GM19240 (cell line): ENCODE measurements around the gene HEY2.
"Not testable (repeated sequence)": the region's sequence is repeated elsewhere in the genome, so short reads cannot be mapped to it uniquely, and the experiment has no call there.

Source experiments
- DNase-seq: peaks from one replicate; pipeline ENCODE4 v3.0.0; 2011; ENCODE audit warnings: low spot score; ENCODE audit not compliant: insufficient read length

The HEY2 gene

DNA sequence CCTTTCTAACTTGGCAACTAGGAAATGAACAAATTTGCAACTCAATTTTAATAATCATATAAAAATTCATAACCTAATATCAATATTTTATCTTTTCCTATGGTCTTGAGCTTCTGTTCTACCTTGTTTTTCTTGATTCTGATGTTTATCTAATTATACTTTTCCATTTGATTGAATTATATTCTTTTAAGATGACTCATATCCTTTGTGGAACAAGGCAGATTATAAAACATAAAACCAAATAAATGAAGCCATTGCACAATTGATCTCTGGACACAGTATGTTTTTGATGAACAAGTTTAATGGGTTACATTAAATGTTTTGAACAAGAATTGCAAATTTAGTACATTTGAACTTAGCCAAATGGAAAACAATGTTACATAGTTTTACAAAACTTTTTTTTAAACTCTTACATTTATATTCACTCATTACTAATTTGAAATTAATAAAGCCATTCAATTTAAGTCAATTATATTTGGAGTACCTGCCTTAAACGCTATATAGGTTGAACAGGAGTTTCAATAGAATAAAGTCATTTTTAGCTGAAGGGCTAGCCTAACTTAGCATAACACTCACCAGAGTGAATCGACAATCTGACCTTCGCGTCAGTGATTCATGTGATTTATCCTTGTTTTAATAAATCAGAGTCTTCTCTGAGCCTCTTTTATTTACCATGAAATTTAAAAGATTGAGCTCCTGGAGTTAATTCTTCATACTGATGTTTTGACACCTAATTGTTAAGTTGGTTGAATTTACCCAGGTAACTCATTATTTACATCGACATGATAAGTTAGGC is 45.1 kb downstream of the HEY2 start:
- no peak for DNase-seq

DNA sequence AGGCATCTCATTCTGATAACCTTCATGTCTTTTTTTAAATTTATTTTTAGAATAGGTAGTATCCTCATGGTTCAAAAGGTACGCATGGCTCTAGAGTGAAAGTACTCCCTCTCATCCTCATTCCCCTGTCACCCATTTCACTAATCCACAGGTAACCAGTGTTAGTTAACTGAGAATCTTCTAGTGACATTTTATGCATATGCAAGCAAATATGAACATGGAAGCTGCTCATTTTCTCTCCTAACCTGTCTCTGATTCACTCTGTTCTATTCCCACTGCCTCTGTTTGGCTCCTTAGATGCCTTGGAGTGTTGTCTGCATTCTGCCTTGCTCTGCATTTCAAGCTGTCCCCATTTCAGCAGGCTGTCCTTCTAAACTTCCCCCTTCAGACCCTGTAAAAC is 45.9 kb downstream of the HEY2 start:
- DNase-seq: no peak

DNA sequence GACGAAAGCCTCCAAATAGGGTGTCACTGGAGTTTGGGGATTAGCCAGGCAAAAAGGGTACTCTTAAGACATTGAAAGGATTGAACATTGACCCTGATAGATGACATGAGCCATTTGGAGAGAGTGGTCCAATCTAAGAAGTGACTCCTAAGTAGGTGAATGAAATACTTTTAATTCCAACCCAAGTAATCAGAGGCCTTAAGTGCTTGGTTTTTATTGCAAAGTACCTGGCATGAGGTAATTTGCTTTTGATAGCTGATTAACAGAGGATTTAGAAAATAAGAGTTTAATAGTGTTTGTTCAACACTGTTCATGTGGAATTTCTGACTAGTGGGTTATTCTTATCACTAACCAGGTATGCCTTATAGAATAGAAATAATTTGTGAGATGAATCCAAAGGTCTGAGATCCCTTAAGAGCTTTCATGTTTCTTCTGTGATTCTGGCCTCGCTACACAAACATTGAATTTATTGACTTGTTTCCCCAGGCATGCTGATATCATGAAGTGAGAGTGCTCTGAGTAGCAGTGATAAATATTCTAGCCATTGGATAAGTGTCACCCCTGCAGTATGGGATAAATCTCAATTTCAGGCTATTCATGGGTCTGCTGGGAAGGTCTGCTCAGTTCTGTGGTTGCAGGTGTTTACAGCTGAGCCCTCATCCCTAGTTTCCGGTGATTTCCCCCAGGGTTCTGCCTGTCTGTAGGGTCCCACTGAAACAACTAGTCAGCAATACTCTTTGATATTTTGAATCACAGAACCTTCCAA is 47.9 kb downstream of the HEY2 start:
- no peak for DNase-seq

DNA sequence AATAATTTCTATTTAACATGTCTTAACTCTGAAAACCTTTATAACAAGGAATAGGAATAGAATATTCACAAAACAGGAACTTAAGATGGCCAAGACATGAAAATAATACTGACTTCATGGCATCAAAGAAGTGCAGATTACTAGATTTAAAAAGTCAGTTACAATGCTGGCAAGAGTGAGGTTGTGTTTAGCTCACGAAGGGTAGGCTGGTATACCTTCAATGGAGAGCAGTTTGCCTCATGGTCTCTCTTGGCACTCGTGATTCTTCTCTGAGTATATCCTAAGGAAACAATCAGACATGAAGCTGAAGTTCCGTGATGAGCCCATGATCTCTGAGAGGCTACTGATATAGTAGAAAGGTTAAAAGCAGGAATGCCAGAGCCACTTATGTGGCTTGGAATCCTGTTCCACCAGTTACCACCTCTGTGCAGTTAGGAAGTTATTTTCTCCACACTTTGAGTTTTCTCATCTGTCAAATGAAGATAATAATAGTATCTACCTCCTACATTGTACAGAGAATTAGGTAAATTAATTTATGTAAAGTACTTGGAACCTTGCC is 48.5 kb downstream of the HEY2 start:
- no peak for DNase-seq

DNA sequence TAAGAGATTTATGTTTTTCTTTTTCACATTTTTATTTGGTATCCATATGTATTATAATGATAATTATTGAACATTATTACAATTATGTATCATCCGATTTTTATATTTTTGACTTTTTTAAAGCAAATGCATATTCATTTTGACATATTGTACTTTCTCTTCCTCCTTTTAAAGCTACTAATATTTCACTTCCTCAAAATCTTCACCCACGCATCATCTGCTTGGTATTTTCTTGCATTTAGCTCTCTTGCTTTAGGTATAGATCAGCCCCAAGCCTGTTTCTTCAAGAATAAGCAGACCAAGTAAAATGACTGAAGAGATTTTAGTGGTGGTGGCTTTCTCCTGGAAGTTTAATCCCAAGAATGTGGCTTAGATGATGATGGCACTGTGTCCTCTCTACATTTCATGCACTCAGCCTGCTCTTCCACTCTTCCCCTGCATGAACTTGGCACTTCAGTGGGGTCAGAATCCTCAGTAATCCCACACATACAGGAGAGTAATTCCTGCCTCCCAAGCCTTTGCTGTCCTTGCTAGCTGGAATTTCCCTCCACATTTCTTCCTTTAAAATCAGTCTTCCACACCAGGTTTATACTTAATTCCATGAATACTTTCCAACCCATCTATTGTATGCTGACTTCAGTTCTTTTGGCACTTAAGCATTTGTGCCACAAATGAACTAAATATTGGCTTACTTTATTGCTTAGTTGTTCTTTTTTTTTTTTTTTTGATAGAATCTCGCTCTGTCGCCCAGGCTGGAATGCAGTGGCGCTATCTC is 49.5 kb downstream of the HEY2 start:
- DNase-seq: no peak

DNA sequence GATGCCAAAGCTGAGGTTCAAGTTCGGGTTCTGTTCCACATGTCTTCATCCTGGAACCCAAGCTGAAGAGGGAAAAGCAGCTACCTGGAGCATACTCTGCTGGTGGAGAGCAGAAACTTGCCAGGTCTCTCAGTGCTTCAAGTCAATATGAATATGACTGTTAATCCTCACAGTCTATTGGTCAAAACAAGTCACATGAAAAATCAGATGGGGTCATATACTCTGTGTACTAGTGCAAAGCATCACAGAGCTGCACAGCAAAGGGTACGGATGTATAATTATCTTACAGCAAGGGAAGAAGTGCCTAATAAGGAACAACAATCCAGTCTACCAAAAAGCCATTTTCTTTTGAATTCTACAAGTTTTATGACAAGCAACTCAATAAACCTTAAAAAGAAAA is 53.0 kb downstream of the HEY2 start:
- no peak for DNase-seq

DNA sequence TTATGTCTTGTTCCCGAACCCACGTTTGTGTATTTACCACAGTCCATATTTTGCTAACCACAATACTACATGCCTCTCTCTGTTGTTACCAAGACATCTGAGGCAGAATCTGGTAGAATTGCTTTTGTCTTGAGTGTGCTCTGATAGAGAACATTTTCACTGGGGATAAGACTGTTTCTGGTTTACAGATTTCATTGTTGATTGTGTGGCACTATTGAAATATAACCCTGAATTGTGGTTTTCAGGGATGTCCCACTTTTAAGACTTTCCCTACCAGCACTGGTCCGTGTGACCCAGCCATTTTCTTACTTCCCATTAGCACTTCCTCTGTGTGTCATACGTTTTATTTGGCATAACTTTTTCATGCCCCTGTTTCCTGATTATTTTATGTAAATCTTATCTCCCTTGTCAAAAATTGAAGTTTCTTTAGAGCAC is 53.5 kb downstream of the HEY2 start:
- no peak for DNase-seq

DNA sequence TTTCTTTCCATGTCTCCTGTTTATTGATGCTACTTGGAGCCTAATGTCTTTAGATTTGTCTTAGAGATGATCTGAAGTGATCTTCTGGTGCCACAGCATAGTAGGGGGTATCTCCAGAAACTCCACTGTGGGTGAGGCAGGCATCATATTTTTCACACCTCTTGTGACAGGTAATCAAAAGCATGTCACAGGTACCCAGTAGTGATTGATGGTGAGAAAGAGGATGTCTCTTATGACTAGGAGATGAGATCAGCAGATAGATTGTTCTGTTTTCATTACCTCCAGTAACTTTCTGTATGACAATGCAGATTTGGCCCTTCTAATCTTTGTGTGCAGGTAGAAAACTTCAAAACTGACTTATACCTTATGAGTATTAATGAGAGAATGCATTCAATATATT is 54.8 kb downstream of the HEY2 start:
- no peak for DNase-seq

DNA sequence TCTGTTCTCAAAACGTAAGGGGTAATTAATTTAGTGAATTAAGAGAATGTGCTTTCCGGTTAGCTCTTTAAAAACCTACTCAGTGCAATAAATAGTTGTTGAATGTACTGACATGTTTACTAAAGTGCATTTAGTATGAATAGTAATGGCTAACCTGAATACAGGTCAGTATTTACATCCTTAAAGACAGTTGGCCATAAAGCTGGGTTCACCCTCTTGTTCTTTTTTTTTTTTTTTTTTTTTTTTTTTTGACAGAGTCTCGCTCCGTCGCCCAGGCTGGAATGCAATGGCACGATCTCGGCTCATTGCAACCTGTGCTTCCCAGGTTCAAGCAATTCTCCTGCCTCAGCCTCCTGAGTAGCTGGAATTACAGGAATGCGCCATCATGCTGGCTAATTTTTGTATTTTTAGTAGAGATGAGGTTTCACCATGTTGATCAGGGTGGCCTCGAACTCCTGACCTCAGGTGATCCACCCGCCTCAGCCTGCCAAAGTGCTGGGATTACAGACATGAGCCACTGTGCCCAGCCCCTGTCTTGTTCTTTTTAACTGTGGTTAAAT is 55.5 kb downstream of the HEY2 start:
- DNase-seq: not testable (repeated sequence)

DNA sequence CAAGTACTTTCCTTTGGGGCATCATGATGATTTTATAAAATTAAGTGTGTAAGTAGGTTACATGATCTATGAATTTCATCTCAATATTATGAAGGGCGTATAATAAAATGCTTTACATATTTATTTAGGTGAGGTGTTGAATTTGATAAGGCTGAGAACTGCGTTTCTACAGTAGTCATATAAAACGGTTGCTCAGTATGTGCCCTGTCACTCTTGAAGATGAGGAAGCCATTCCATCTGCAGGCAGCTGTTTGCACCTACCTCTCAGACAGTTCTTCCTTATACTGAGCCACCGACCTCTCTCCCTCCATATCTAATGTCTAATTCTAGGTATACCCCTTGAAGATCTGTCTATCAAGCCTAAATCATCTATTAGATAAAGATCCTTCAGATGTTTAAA is 57.4 kb downstream of the HEY2 start:
- DNase-seq: no peak

DNA sequence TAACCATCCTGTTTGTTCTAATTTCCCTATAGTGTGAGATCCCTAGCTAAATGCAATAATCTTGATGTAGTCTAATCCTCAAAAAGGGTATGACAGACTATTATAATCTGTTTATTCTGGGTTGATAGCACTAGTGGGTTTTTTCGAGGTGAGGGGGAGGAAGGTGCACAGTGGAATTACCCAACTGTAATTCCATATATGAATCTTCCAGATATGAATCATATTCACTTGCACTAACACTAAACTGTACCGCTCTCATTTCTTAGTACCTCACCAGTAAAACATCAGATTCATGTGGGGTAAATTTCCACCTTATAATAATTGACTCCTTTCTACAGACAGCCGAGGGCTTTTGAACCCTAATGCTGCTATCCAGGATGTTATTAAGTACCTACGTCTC is 57.9 kb downstream of the HEY2 start:
- no peak for DNase-seq

DNA sequence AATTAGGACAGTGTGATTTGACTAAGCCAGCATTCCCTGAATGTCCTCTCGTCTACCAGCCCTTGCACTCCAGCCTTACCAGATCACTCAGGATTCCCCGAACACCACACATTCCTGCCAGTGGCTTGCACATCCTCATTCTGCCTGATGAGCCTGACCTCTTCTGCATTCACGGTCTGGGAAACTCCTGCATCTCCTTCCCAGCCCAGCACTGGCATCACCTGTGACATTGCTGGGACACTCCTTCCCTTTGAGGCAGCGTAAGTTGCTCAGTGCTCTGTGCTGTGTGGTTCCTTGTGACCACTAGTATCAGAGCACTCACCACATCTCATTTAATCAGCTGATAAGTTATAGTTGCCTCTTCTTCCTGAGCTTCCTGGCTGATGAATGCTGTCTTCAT is 58.6 kb downstream of the HEY2 start:
- no peak for DNase-seq

DNA sequence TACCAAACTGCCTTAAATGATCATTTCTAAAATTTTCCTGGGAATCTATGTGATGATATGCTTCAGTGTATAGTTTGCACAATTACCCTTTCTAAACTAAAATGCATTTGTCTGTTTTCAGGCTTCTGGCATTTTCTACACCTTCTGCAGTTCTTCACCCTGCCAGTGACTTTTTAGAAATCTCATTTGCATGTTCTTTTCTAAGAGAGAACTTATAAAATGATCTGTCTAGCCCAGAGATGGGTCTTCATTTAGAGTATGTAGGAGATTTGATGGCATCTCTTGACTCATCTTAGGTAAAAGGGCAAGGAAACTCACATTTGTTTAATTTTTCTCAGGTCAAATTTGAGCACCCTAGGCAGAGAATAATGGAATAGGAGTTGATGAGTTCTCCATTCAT is 59.2 kb downstream of the HEY2 start:
- no peak for DNase-seq

DNA sequence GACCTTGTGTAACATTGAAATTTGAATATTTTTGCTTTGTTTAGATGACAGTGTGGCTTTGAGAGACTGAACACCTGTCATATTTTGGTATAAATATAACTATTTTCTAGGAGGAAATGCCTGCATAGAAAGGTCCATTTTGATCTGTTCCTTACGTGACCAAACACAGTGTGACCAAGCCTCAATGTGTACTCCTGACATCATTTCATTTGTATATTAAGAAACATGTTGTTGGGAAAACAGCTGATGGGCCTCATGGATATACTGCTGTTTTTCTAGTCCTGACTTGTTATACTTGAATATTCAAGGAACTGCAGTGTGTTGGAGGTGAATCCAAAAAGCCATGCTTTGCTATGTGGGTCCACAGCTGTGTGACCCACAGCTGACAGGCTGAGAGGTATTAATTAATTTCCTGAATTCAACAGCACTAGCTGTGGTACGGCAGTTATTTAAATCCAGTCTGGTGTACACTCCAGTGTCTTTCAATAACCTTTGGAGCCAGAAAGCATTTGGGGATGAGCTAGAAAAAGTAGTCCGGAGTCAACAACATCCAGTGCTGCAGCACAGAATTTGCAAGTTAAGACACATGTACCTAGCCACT is 60.2 kb downstream of the HEY2 start:
- DNase-seq: no peak

DNA sequence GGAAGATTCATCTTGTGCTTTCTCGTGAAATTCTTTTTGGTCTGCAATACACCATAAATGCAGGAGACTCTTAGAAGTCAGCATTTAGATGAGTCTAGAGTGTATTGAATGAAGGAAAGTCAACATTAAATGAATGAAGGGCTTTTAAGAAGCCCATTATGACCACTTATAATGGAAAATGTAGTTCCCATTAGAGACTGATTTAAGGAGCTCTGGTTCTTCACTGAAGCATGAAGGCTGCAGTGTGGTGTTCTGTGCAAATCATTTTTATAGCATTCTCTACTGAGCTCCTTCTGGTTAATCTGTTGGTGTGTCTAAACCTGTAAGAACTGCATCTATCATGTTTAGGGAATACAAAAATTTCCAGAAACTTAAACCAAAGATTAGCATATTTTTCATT is 61.0 kb downstream of the HEY2 start:
- no peak for DNase-seq
